22Rv1 (cell line): ENCODE measurements around the gene CRYGN.

Experiments
- CTCF ChIP-seq: fragments of 450-650 bp; IDR thresholded peaks from 2 replicates; pipeline ENCODE4 v1.5.1; 2017; ENCODE audit warnings: mild to moderate bottlenecking
- ZFX ChIP-seq: fragments of 450-650 bp; IDR thresholded peaks from 2 replicates; pipeline ENCODE4 v1.6.1; 2017; ENCODE audit warnings: antibody characterized with exemption, borderline replicate concordance

GRCh38 chr7:151448261-151449252 is 8.6 kb upstream of the CRYGN start:
- peak; percentile 97 for TF ChIP-seq CTCF
- TF ChIP-seq ZFX = no peak
